Mammary epithelial cell (primary cell): ENCODE measurements around the gene GH1.
"Not testable (repeated sequence)": the region's sequence is repeated elsewhere in the genome, so short reads cannot be mapped to it uniquely, and the experiment has no call there.

Experiments
- EZH2 ChIP-seq: IDR thresholded peaks from 2 replicates; pipeline ENCODE4 v1.6.1; 2012; ENCODE audit warnings: low read length, inconsistent platforms, borderline replicate concordance
- TF ChIP-seq, protein P1 (sequence below), 2 donors: IDR thresholded peaks in 1 of 2; conservative IDR thresholded peaks in 1 of 2; 2 replicates each; pipeline ENCODE4 v1.5.1; 2011 to 2012; ENCODE audit warnings: inconsistent platforms in 2 of 2, low read length in 2 of 2, mild to moderate bottlenecking in 2 of 2, control low read depth in 1 of 2, low read depth in 1 of 2; ENCODE audit not compliant: insufficient read depth in 1 of 2; ENCODE audit errors: extremely low read depth in 1 of 2

DNA sequence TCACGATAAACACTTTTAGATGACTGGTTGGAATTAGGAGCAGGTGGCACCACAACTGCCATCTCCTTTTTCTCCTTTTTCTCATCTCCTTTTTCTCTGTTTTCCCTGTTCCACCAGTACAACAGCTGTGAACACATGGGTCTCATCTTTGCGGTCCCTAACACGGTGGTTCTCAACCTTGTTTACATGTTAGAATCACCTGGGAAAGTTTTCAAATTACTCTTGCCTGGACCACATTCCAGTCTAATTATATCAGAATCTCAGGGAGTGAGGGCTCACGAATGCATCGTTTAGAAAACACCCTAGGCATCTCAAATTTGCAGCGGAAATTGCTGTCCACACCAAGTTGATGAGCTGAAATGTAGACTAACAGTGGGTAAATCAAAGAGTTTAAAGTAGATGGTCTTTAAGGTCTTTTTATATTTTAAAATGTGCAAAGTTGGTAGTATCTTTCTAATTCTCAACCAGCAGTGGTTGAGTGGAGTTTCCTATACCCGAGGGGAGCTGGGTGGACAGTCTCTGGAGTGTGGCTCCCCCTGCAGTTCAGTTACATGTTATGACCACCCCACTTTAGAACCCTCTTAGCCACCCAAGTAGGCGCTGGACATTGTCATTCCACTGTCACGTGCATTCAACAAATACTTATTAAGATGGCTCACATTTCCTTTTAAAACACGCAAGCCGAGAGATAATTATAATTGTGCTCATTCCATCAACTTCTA is 26.2 kb downstream of the GH1 start:
- TF ChIP-seq, protein P1, sequence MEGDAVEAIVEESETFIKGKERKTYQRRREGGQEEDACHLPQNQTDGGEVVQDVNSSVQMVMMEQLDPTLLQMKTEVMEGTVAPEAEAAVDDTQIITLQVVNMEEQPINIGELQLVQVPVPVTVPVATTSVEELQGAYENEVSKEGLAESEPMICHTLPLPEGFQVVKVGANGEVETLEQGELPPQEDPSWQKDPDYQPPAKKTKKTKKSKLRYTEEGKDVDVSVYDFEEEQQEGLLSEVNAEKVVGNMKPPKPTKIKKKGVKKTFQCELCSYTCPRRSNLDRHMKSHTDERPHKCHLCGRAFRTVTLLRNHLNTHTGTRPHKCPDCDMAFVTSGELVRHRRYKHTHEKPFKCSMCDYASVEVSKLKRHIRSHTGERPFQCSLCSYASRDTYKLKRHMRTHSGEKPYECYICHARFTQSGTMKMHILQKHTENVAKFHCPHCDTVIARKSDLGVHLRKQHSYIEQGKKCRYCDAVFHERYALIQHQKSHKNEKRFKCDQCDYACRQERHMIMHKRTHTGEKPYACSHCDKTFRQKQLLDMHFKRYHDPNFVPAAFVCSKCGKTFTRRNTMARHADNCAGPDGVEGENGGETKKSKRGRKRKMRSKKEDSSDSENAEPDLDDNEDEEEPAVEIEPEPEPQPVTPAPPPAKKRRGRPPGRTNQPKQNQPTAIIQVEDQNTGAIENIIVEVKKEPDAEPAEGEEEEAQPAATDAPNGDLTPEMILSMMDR (conservative IDR thresholded peaks at IDR 0.05 in 1 of 2, IDR thresholded peaks at IDR 0.05 in 1 of 2; ENCODE audit: extremely low read depth in 1 of 2, insufficient read depth in 1 of 2, low read depth in 1 of 2, low read length in 2 of 2), result peak in 1 of 2 donors; percentile 16
- not testable (repeated sequence) for TF ChIP-seq EZH2
